Chondrocyte (in vitro differentiated cells): Measurements from ENCODE around the gene EPHB6. TPM values are rescaled to one million over a fixed set of nuclear protein-coding genes. Genes with fewer than 3 reads are reported as not detected.

ENCODE experiments used
- DNase-seq: peaks from one replicate; pipeline ENCODE4 v3.0.0; 2021; ENCODE audit warnings: mixed read lengths, low spot score
- H3K27ac Mint-ChIP-seq: one replicate; pipeline ENCODE4 v1.8.0; 2021; ENCODE audit warnings: mild to moderate bottlenecking, moderate library complexity, mixed read lengths; ENCODE audit not compliant: unreplicated experiment
- H3K27me3 Mint-ChIP-seq: 2 replicates; pipeline ENCODE4 v1.8.0; 2021; ENCODE audit warnings: low read depth, mixed read lengths
- H3K36me3 Mint-ChIP-seq: 2 replicates; pipeline ENCODE4 v1.8.0; 2021; ENCODE audit warnings: low read depth, mixed read lengths
- H3K4me1 Mint-ChIP-seq: 2 replicates; pipeline ENCODE4 v1.8.0; 2021; ENCODE audit warnings: low read depth, mild to moderate bottlenecking, mixed read lengths
- H3K4me3 Mint-ChIP-seq: one replicate; pipeline ENCODE4 v1.8.0; 2021; ENCODE audit warnings: mild to moderate bottlenecking, moderate library complexity, mixed read lengths; ENCODE audit not compliant: unreplicated experiment
- H3K9me3 Mint-ChIP-seq: 2 replicates; pipeline ENCODE4 v1.8.0; 2021; ENCODE audit warnings: low read depth, mixed read lengths
- CTCF ChIP-seq: fragments of 200-600 bp; sonication (generic); IDR thresholded peaks from 2 replicates; pipeline ENCODE4 v1.5.0; 2021; ENCODE audit warnings: antibody characterized with exemption, mild to moderate bottlenecking, moderate library complexity
- total RNA-seq: library from RNA; stranded (reverse); gene quantifications from 3 replicates; pipeline ENCODE4 v1.2.1, GENCODE V29; 2021

Gene EPHB6
- total RNA-seq, 1 donor from 2014 or later, result 0.22 TPM

DNA sequence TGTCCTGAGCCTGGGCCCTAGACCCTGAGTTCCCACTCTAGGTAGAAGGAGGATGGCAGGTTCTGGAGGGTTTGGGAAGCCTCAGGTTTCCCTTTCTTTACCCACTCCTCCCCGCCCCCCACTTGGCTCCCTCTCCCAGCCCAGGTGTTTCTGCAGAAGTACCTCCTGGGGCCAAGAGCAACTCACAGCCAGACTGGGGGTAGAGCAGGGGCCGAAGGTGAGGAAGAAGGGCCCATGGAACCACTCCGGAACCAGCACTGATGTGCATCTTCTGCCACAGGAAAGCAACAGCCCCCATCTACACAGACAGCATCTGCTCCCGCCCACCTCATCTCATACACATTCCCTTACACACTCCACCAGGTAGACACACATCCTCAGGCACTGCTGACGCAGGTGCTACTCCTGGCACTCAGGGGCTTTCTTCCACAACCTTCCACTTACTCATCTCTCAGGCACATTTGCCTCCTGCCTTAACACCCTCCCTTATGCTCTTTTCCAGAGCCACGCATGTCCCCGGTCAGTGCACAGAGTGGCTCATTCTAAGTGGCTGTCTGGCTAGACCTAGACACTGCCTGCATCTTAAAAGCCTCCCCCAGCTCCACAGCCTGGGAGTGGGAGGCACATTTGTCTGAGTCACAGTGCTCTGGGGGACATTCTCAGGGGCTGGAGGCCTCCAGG is 1.8 kb downstream of the EPHB6 start:
- Mint-ChIP-seq H3K9me3 (no peaks in the 10 kb centered on the region), H3K4me3 (no peak overlapping the region), H3K27me3 (peaks cover 43% of the 10 kb centered on the region), H3K27ac (no peak overlapping the region), H3K4me1 (no peaks in the 10 kb centered on the region), H3K36me3 (no peaks in the 10 kb centered on the region)
- TF ChIP-seq CTCF, result no peak
- no peak for DNase-seq

DNA sequence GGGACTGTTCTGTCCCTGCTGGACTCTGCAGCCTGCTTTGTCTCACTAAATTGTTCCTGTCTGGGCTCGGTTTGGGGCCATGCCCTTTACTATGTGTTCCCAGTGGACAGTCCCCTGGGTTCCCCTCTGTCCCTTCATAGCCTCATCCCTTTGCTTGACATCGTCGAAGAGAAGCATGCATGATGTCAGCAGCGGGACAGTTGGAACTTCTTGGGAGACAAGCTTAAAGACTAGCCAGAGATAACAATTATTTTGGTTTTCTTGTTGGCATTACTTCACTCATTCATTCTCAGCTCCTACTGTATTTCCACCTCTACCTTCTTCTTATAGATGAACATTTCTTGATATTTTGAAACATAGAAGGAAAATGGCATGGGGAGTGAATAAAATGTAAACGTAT is 2.7 kb downstream of the EPHB6 start:
- Mint-ChIP-seq H3K27me3 (peaks cover 42% of the 10 kb centered on the region), H3K27ac (no peak overlapping the region), H3K9me3 (no peaks in the 10 kb centered on the region), H3K4me3 (no peak overlapping the region), H3K36me3 (no peaks in the 10 kb centered on the region), H3K4me1 (no peaks in the 10 kb centered on the region)
- DNase-seq, result no peak
- TF ChIP-seq CTCF, result no peak

DNA sequence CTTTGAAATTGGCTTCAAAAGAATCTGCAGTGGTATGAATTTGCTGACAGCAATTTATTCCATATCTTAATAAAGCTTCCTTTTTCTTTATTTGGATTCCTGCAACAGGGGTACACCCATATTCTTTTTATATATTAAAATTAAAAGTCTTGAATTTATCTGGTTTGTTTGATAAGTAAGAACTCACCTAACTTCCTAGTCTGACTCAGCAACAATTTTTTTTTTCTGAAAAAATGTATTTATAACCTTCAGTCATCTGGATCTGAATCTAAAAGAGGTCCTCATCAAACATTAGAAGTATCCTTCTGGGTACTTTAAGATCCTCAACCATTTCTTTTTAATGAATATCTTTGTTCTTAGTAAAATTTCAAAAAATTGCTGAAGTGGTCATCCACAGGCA is 4.5 kb downstream of the EPHB6 start:
- H3K27ac Mint-ChIP-seq, result no peak overlapping the region
- H3K9me3 Mint-ChIP-seq, result no peaks in the 10 kb centered on the region
- TF ChIP-seq CTCF, result no peak
- H3K27me3 Mint-ChIP-seq, result peaks cover 50% of the 10 kb centered on the region
- DNase-seq, result no peak
- H3K36me3 Mint-ChIP-seq, result no peaks in the 10 kb centered on the region
- no peaks in the 10 kb centered on the region for H3K4me1 Mint-ChIP-seq
- no peak overlapping the region for H3K4me3 Mint-ChIP-seq

GRCh38 chr7:142859829-142860228 is 5.0 kb downstream of the EPHB6 start:
- H3K27me3 Mint-ChIP-seq, result peaks cover 51% of the 10 kb centered on the region
- no peak overlapping the region for H3K4me3 Mint-ChIP-seq
- H3K36me3 Mint-ChIP-seq, result no peaks in the 10 kb centered on the region
- H3K27ac Mint-ChIP-seq, result no peak overlapping the region
- H3K9me3 Mint-ChIP-seq, result no peaks in the 10 kb centered on the region
- no peak for TF ChIP-seq CTCF
- H3K4me1 Mint-ChIP-seq, result no peaks in the 10 kb centered on the region
- DNase-seq, result no peak

- no peak overlapping the region for H3K4me3 Mint-ChIP-seq
- no peak for DNase-seq
- TF ChIP-seq CTCF, result no peak
- H3K27me3 Mint-ChIP-seq, result peaks cover 48% of the 10 kb centered on the region
- H3K27ac Mint-ChIP-seq, result no peak overlapping the region
- no peaks in the 10 kb centered on the region for H3K36me3 Mint-ChIP-seq
- no peaks in the 10 kb centered on the region for H3K4me1 Mint-ChIP-seq
- H3K9me3 Mint-ChIP-seq, result no peaks in the 10 kb centered on the region
These were observed 6.1 kb downstream of the EPHB6 start for GRCh38 chr7:142860968-142861367.
